ENCODE data around the gene WNT3.

The WNT3 gene

GRCh38 chr17:46777943-46778915, 40.3 kb downstream of the WNT3 start:
- no peak overlapping the region for H3K9ac ChIP-seq (ENCODE audit: low read length)

GRCh38 chr17:46776298-46777005, 42.0 kb downstream of the WNT3 start:
- H3K4me1 ChIP-seq (ENCODE audit: control insufficient read depth, low read depth, low read length): peaks cover 13% of the 10 kb centered on the region
- H3K9ac ChIP-seq (ENCODE audit: low read length): no peak overlapping the region
- no peaks in the 10 kb centered on the region for H3K36me3 ChIP-seq (ENCODE audit: control insufficient read depth, low read depth, low read length)
- H3K9me3 ChIP-seq (ENCODE audit: control insufficient read depth, low read depth, low read length): no peaks in the 10 kb centered on the region
- peaks cover 73% of the 10 kb centered on the region for H3K27me3 ChIP-seq (ENCODE audit: control insufficient read depth, insufficient read depth, low read length)
- H3K27ac ChIP-seq (ENCODE audit: low read length): no peak overlapping the region
- no peak overlapping the region for H3K4me3 ChIP-seq (ENCODE audit: low read length)

More at GRCh38 chr17:46777943-46778915, 40.3 kb downstream of the WNT3 start:
- Histone ChIP-seq H3K27me3 (ENCODE audit: control insufficient read depth, insufficient read depth, low read length) (peaks cover 74% of the 10 kb centered on the region), H3K4me3 (ENCODE audit: low read length) (no peak overlapping the region), H3K9me3 (ENCODE audit: control insufficient read depth, low read depth, low read length) (no peaks in the 10 kb centered on the region), H3K27ac (ENCODE audit: low read length) (no peak overlapping the region), H3K36me3 (ENCODE audit: control insufficient read depth, low read depth, low read length) (no peaks in the 10 kb centered on the region), H3K4me1 (ENCODE audit: control insufficient read depth, low read depth, low read length) (peaks cover 7% of the 10 kb centered on the region)

DNA sequence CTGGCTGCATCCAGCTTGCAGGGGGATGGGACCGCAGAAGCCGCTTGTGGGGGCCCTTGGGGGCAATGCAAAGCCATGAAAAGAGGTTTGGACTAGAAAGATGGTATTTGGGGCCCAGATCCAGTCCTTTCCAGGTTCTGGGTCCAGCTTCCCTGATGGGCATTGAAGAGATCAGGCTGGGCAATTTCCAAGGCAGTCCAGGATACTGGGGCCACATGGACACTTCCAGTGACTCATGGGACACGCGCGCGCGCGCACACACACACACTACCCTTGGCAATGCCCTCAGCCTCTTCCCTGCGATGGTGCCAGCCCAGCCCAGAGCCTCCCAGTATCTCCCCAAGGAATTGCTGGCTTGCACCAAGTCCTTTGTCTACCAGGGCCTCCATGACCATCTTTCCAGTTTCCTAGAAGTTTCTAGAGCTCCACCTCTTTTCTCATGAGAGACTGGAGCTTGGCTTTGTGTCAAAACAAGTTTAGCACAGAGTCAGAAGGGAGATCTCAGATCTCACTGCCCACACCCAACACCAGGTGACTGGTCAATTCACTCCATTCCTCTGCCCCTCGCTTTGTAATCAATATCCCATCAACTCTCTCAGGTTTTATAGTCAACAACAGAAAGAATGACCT, 44.3 kb downstream of the WNT3 start:
- Histone ChIP-seq H3K4me1 (ENCODE audit: control insufficient read depth, low read depth, low read length) (peaks cover 23% of the 10 kb centered on the region), H3K36me3 (ENCODE audit: control insufficient read depth, low read depth, low read length) (no peaks in the 10 kb centered on the region), H3K27me3 (ENCODE audit: control insufficient read depth, insufficient read depth, low read length) (peaks cover 85% of the 10 kb centered on the region), H3K9me3 (ENCODE audit: control insufficient read depth, low read depth, low read length) (no peaks in the 10 kb centered on the region), H3K27ac (ENCODE audit: low read length) (no peak overlapping the region), H3K4me3 (ENCODE audit: low read length) (no peak overlapping the region), H3K9ac (ENCODE audit: low read length) (no peak overlapping the region)

- H3K9ac ChIP-seq (ENCODE audit: low read length): no peak overlapping the region
- H3K27ac ChIP-seq (ENCODE audit: low read length): no peak overlapping the region
- peaks cover 85% of the 10 kb centered on the region for H3K27me3 ChIP-seq (ENCODE audit: control insufficient read depth, insufficient read depth, low read length)
- no peaks in the 10 kb centered on the region for H3K36me3 ChIP-seq (ENCODE audit: control insufficient read depth, low read depth, low read length)
- H3K9me3 ChIP-seq (ENCODE audit: control insufficient read depth, low read depth, low read length): no peaks in the 10 kb centered on the region
- H3K4me1 ChIP-seq (ENCODE audit: control insufficient read depth, low read depth, low read length): peaks cover 23% of the 10 kb centered on the region
- no peak overlapping the region for H3K4me3 ChIP-seq (ENCODE audit: low read length)
Measured at GRCh38 chr17:46773676-46774075, 44.8 kb downstream of the WNT3 start.

GRCh38 chr17:46773221-46773605, 45.3 kb downstream of the WNT3 start:
- H3K27me3 ChIP-seq (ENCODE audit: control insufficient read depth, insufficient read depth, low read length): peaks cover 85% of the 10 kb centered on the region
- no peaks in the 10 kb centered on the region for H3K9me3 ChIP-seq (ENCODE audit: control insufficient read depth, low read depth, low read length)
- peak overlapping the region; percentile 57 for H3K4me3 ChIP-seq (ENCODE audit: low read length)
- H3K27ac ChIP-seq (ENCODE audit: low read length): no peak overlapping the region
- peaks cover 23% of the 10 kb centered on the region for H3K4me1 ChIP-seq (ENCODE audit: control insufficient read depth, low read depth, low read length)
- H3K36me3 ChIP-seq (ENCODE audit: control insufficient read depth, low read depth, low read length): no peaks in the 10 kb centered on the region
- no peak overlapping the region for H3K9ac ChIP-seq (ENCODE audit: low read length)

DNA sequence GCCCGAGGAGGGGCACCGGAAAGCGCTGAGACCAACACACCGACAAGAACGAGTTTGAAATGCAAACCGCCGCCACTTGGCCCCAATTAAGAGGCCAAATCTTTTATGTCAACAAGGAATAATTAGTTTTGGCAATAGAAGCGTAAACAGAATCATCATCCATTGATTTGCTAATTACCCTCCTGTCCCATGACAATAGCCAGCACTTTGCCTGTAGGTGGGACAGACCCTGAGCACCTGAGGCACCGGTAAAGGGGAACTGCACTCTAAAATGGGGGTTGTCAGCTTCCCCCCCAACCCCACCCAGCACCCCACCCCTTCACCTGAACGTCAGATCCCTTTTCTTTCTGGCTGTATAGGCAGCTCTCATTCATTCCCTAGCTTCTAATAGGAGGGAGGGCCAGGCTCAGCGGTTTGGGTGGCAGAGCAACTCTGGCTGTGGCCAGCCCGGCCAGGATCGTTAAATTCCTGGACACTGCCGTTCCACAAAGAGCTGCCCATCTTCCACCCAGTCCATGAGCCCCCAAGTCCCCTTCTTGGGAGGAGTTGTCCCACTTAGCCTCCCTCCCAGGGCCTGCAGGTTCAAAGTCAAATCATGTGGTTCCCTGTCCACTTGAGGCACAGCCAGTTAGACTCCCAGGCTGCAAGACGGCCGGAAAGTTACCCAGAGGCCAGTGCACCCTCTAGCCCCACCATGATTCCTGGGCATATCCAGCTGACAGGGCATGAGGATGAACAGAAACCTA, 45.8 kb downstream of the WNT3 start:
- no peaks in the 10 kb centered on the region for H3K36me3 ChIP-seq (ENCODE audit: control insufficient read depth, low read depth, low read length)
- H3K4me1 ChIP-seq (ENCODE audit: control insufficient read depth, low read depth, low read length): peaks cover 23% of the 10 kb centered on the region
- peaks cover 85% of the 10 kb centered on the region for H3K27me3 ChIP-seq (ENCODE audit: control insufficient read depth, insufficient read depth, low read length)
- H3K9ac ChIP-seq (ENCODE audit: low read length): peak overlapping the region; percentile 34
- H3K9me3 ChIP-seq (ENCODE audit: control insufficient read depth, low read depth, low read length): no peaks in the 10 kb centered on the region
- H3K4me3 ChIP-seq (ENCODE audit: low read length): peak overlapping the region; percentile 57
- peak overlapping the region; percentile 10 for H3K27ac ChIP-seq (ENCODE audit: low read length)

GRCh38 chr17:46771561-46772474, 46.7 kb downstream of the WNT3 start:
- Histone ChIP-seq H3K27me3 (ENCODE audit: control insufficient read depth, insufficient read depth, low read length) (peaks cover 85% of the 10 kb centered on the region), H3K9ac (ENCODE audit: low read length) (peak overlapping the region; percentile 34), H3K4me3 (ENCODE audit: low read length) (peak overlapping the region; percentile 57), H3K9me3 (ENCODE audit: control insufficient read depth, low read depth, low read length) (no peaks in the 10 kb centered on the region), H3K4me1 (ENCODE audit: control insufficient read depth, low read depth, low read length) (peaks cover 23% of the 10 kb centered on the region), H3K27ac (ENCODE audit: low read length) (peak overlapping the region; percentile 10), H3K36me3 (ENCODE audit: control insufficient read depth, low read depth, low read length) (no peaks in the 10 kb centered on the region)

- peaks cover 23% of the 10 kb centered on the region for H3K4me1 ChIP-seq (ENCODE audit: control insufficient read depth, low read depth, low read length)
- peak overlapping the region; percentile 53 for H3K4me3 ChIP-seq (ENCODE audit: low read length)
- no peak overlapping the region for H3K27ac ChIP-seq (ENCODE audit: low read length)
- peak overlapping the region; percentile 38 for H3K9ac ChIP-seq (ENCODE audit: low read length)
- peaks cover 83% of the 10 kb centered on the region for H3K27me3 ChIP-seq (ENCODE audit: control insufficient read depth, insufficient read depth, low read length)
- H3K9me3 ChIP-seq (ENCODE audit: control insufficient read depth, low read depth, low read length): no peaks in the 10 kb centered on the region
- H3K36me3 ChIP-seq (ENCODE audit: control insufficient read depth, low read depth, low read length): no peaks in the 10 kb centered on the region
Measured at GRCh38 chr17:46770818-46771560, 47.5 kb downstream of the WNT3 start.

- H3K27ac ChIP-seq (ENCODE audit: low read length): no peak overlapping the region
- H3K4me1 ChIP-seq (ENCODE audit: control insufficient read depth, low read depth, low read length): peaks cover 23% of the 10 kb centered on the region
- peaks cover 78% of the 10 kb centered on the region for H3K27me3 ChIP-seq (ENCODE audit: control insufficient read depth, insufficient read depth, low read length)
- no peaks in the 10 kb centered on the region for H3K36me3 ChIP-seq (ENCODE audit: control insufficient read depth, low read depth, low read length)
- H3K9me3 ChIP-seq (ENCODE audit: control insufficient read depth, low read depth, low read length): no peaks in the 10 kb centered on the region
- peak overlapping the region; percentile 38 for H3K9ac ChIP-seq (ENCODE audit: low read length)
- H3K4me3 ChIP-seq (ENCODE audit: low read length): peak overlapping the region; percentile 53
Measured at GRCh38 chr17:46770439-46770817, 48.1 kb downstream of the WNT3 start.

All from iPS-18a (cell line).